HEK293 (cell line): Measurements from ENCODE around the gene GBP6.

Experiments used
- CTCF ChIA-PET: fragments of 350-600 bp; formaldehyde crosslinking; extraction: SDS; loops from one replicate; lab custom pipeline; 2021; ENCODE audit warnings: antibody characterized with exemption; lab: Yijun Ruan, JAX
- POLR2A ChIA-PET: fragments of 300-600 bp; formaldehyde crosslinking; extraction: SDS; loops from one replicate; lab custom pipeline; 2020; ENCODE audit warnings: antibody characterized with exemption, inconsistent platforms; lab: Yijun Ruan, JAX
- H3K27ac ChIP-seq: fragments of 200-500 bp; sonication (Bioruptor generic); 2 replicates; pipeline ENCODE4 v1.5.1; 2014; ENCODE audit warnings: low read depth, low read length, control low read depth, inconsistent platforms; ENCODE audit errors: extremely low read depth
- H3K36me3 ChIP-seq, 2 experiments: fragments of 200-500 bp in 1 of 2; sonication (Bioruptor generic) in 1 of 2; 1 replicate in 1 of 2; 2 replicates in 1 of 2; pipeline ENCODE4 v1.5.1; 2014 to 2017; ENCODE audit warnings: inconsistent platforms in 2 of 2, low read length in 2 of 2; ENCODE audit not compliant: control insufficient read depth in 2 of 2, insufficient read depth in 1 of 2
- H3K4me1 ChIP-seq: fragments of 200-500 bp; sonication (Bioruptor generic); 2 replicates; pipeline ENCODE4 v1.5.1; 2014; ENCODE audit warnings: mild to moderate bottlenecking, low read length, inconsistent platforms; ENCODE audit not compliant: control insufficient read depth, insufficient read depth
- H3K4me3 ChIP-seq: 2 replicates; pipeline ENCODE4 v1.5.1; 2011; ENCODE audit warnings: low read depth, mild to moderate bottlenecking, control low read depth, low read length, moderate library complexity
- H3K9me3 ChIP-seq: fragments of 200-500 bp; sonication (Bioruptor generic); 2 replicates; pipeline ENCODE4 v1.5.1; 2014; ENCODE audit warnings: low read depth, low read length, inconsistent platforms; ENCODE audit not compliant: control insufficient read depth, insufficient read depth
- HIC1 ChIP-seq: fragments of 450-650 bp; formaldehyde crosslinking; IDR thresholded peaks from 2 replicates; pipeline ENCODE4 v1.5.1; 2016; ENCODE audit warnings: missing biosample characterization, missing genetic modification characterization
- INSM2 ChIP-seq: fragments of 450-650 bp; formaldehyde crosslinking; IDR thresholded peaks from 2 replicates; pipeline ENCODE4 v1.5.1; 2016; ENCODE audit warnings: missing biosample characterization, missing genetic modification characterization
- PATZ1 ChIP-seq: fragments of 450-650 bp; formaldehyde crosslinking; IDR thresholded peaks from 2 replicates; pipeline ENCODE4 v1.5.1; 2016; ENCODE audit warnings: missing biosample characterization, missing genetic modification characterization
- SETDB1 ChIP-seq: IDR thresholded peaks from one replicate; pipeline ENCODE4 v1.6.1; 2017; ENCODE audit warnings: mild to moderate bottlenecking, low read length, moderate library complexity, mixed read lengths; ENCODE audit not compliant: insufficient read length
- ZBTB6 ChIP-seq: fragments of 450-650 bp; formaldehyde crosslinking; IDR thresholded peaks from 2 replicates; pipeline ENCODE4 v1.5.1; 2017; ENCODE audit warnings: missing biosample characterization, missing genetic modification characterization
- ZBTB8A ChIP-seq: fragments of 450-650 bp; formaldehyde crosslinking; IDR thresholded peaks from 2 replicates; pipeline ENCODE4 v1.5.1; 2016; ENCODE audit warnings: missing biosample characterization, missing genetic modification characterization
- ZNF112 ChIP-seq: fragments of 450-650 bp; formaldehyde crosslinking; IDR thresholded peaks from 2 replicates; pipeline ENCODE4 v1.5.0; 2017; ENCODE audit warnings: missing biosample characterization, missing genetic modification characterization
- ZNF146 ChIP-seq: fragments of 450-650 bp; formaldehyde crosslinking; IDR thresholded peaks from 2 replicates; pipeline ENCODE4 v1.5.1; 2016; ENCODE audit warnings: missing biosample characterization, missing genetic modification characterization
- ZNF174 ChIP-seq: fragments of 450-650 bp; formaldehyde crosslinking; IDR thresholded peaks from 2 replicates; pipeline ENCODE4 v1.5.0; 2017; ENCODE audit warnings: missing biosample characterization, mild to moderate bottlenecking, missing genetic modification characterization
- ZNF19 ChIP-seq: fragments of 450-650 bp; formaldehyde crosslinking; IDR thresholded peaks from 2 replicates; pipeline ENCODE4; 2016; ENCODE audit warnings: missing biosample characterization, missing genetic modification characterization, low read depth
- ZNF311 ChIP-seq: fragments of 450-650 bp; formaldehyde crosslinking; IDR thresholded peaks from 2 replicates; pipeline ENCODE4 v1.5.1; 2017; ENCODE audit warnings: missing biosample characterization, missing genetic modification characterization, borderline replicate concordance
- ZNF350 ChIP-seq: fragments of 450-650 bp; formaldehyde crosslinking; IDR thresholded peaks from 2 replicates; pipeline ENCODE4 v1.5.0; 2017; ENCODE audit warnings: missing biosample characterization, mild to moderate bottlenecking, missing genetic modification characterization
- ZNF362 ChIP-seq: fragments of 450-650 bp; formaldehyde crosslinking; IDR thresholded peaks from 2 replicates; pipeline ENCODE4 v1.5.1; 2016; ENCODE audit warnings: missing biosample characterization, missing genetic modification characterization
- ZNF423 ChIP-seq: fragments of 450-650 bp; formaldehyde crosslinking; IDR thresholded peaks from 2 replicates; pipeline ENCODE4 v1.5.1; 2016; ENCODE audit warnings: missing biosample characterization, missing genetic modification characterization
- ZNF514 ChIP-seq: fragments of 450-650 bp; formaldehyde crosslinking; IDR thresholded peaks from 2 replicates; pipeline ENCODE4 v1.5.1; 2016; ENCODE audit warnings: missing biosample characterization, missing genetic modification characterization
- ZNF521 ChIP-seq: fragments of 450-650 bp; formaldehyde crosslinking; IDR thresholded peaks from 2 replicates; pipeline ENCODE4 v1.5.1; 2017; ENCODE audit warnings: missing biosample characterization, mild to moderate bottlenecking, missing genetic modification characterization
- ZNF623 ChIP-seq: fragments of 450-650 bp; formaldehyde crosslinking; IDR thresholded peaks from 2 replicates; pipeline ENCODE4 v1.5.1; 2016; ENCODE audit warnings: missing biosample characterization, missing genetic modification characterization
- ZNF707 ChIP-seq: fragments of 450-650 bp; formaldehyde crosslinking; IDR thresholded peaks from 2 replicates; pipeline ENCODE4 v1.5.1; 2016; ENCODE audit warnings: missing biosample characterization, missing genetic modification characterization
- ZNF747 ChIP-seq: fragments of 450-650 bp; formaldehyde crosslinking; IDR thresholded peaks from 2 replicates; pipeline ENCODE4 v1.5.1; 2016; ENCODE audit warnings: missing biosample characterization, missing genetic modification characterization
- ZNF76 ChIP-seq: fragments of 450-650 bp; formaldehyde crosslinking; IDR thresholded peaks from 2 replicates; pipeline ENCODE4; 2016; ENCODE audit warnings: low read depth, missing biosample characterization, missing genetic modification characterization, borderline replicate concordance
- ZSCAN16 ChIP-seq: fragments of 450-650 bp; formaldehyde crosslinking; IDR thresholded peaks from 2 replicates; pipeline ENCODE4 v1.5.1; 2016; ENCODE audit warnings: missing biosample characterization, missing genetic modification characterization
- TF ChIP-seq, protein P1 (sequence below): fragments of 450-650 bp; formaldehyde crosslinking; IDR thresholded peaks from 2 replicates; pipeline ENCODE4 v1.5.1; 2016; ENCODE audit warnings: missing biosample characterization, missing genetic modification characterization

The GBP6 gene

DNA sequence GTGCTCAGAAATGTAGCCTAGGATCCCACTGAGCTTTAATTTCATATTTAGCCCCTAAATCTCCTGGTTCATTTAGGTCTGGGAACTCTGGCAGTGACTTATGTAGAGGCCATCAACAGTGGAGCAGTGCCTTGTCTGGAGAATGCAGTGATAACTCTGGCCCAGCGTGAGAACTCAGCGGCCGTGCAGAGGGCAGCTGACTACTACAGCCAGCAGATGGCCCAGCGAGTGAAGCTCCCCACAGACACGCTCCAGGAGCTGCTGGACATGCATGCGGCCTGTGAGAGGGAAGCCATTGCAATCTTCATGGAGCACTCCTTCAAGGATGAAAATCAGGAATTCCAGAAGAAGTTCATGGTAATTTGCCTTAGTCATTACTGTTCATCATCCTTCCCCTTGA lies 17.8 kb downstream of the GBP6 start:
- Histone ChIP-seq H3K36me3 (no peaks in the 10 kb centered on the region), H3K4me1 (no peaks in the 10 kb centered on the region), H3K27ac (no peak overlapping the region), H3K9me3 (no peaks in the 10 kb centered on the region), H3K4me3 (no peak overlapping the region)
- TF ChIP-seq, protein P1, sequence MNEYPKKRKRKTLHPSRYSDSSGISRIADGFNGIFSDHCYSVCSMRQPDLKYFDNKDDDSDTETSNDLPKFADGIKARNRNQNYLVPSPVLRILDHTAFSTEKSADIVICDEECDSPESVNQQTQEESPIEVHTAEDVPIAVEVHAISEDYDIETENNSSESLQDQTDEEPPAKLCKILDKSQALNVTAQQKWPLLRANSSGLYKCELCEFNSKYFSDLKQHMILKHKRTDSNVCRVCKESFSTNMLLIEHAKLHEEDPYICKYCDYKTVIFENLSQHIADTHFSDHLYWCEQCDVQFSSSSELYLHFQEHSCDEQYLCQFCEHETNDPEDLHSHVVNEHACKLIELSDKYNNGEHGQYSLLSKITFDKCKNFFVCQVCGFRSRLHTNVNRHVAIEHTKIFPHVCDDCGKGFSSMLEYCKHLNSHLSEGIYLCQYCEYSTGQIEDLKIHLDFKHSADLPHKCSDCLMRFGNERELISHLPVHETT = no peak
- no peak for TF ChIP-seq ZNF112 (tag by site-specific recombination)
- CTCF ChIA-PET = no interaction called here
- POLR2A ChIA-PET = no interaction called here

DNA sequence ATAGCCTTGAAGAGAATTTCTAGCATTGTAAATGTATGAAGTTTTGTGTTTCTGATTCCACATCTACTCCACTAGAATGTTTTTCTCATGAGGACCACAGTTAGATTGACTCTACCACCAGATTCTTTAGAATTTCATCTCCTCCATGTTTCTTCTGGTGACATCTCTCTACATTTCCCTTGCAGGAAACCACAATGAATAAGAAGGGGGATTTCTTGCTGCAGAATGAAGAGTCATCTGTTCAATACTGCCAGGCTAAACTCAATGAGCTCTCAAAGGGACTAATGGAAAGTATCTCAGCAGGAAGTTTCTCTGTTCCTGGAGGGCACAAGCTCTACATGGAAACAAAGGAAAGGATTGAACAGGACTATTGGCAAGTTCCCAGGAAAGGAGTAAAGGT lies 18.6 kb downstream of the GBP6 start:
- CTCF ChIA-PET = no interaction called here
- no peak overlapping the region for H3K4me3 ChIP-seq
- no peaks in the 10 kb centered on the region for H3K36me3 ChIP-seq
- TF ChIP-seq SETDB1 (no peak), ZBTB8A (tag by site-specific recombination) (no peak), ZBTB6 (no peak), INSM2 (tag by site-specific recombination) (no peak), ZNF514 (tag by site-specific recombination) (no peak), ZNF76 (tag by site-specific recombination) (no peak), HIC1 (tag by site-specific recombination) (no peak)
- TF ChIP-seq, protein P1 = no peak
- POLR2A ChIA-PET = no interaction called here
- no peaks in the 10 kb centered on the region for H3K9me3 ChIP-seq
- H3K4me1 ChIP-seq = no peaks in the 10 kb centered on the region
- no peak overlapping the region for H3K27ac ChIP-seq

GRCh38 chr1:89383185-89383584 lies 19.3 kb downstream of the GBP6 start:
- no peaks in the 10 kb centered on the region for H3K36me3 ChIP-seq
- no peak overlapping the region for H3K4me3 ChIP-seq
- H3K4me1 ChIP-seq = no peaks in the 10 kb centered on the region
- ChIA-PET POLR2A (no interaction called here), CTCF (interaction anchor here (0.6 kb wide), 1 partner anchor 697 kb away, joined by 3 read pairs; no protein-coding TSS in a partner anchor)
- no peak overlapping the region for H3K27ac ChIP-seq
- H3K9me3 ChIP-seq = no peaks in the 10 kb centered on the region
- no peak for TF ChIP-seq ZNF623 (tag by site-specific recombination)
- TF ChIP-seq ZNF747 (tag by site-specific recombination) = no peak
- TF ChIP-seq ZNF707 (tag by site-specific recombination) = no peak
- no peak for TF ChIP-seq ZNF423 (tag by site-specific recombination)
- no peak for TF ChIP-seq ZNF350
- no peak for TF ChIP-seq ZNF19 (tag by site-specific recombination)
- no peak for TF ChIP-seq ZSCAN16 (tag by site-specific recombination)
- TF ChIP-seq ZNF362 = no peak
- TF ChIP-seq ZNF311 (tag by site-specific recombination) = no peak
- no peak for TF ChIP-seq PATZ1 (tag by site-specific recombination)
- TF ChIP-seq ZNF521 = no peak
- TF ChIP-seq ZNF146 (tag by site-specific recombination) = no peak
- TF ChIP-seq ZNF174 (tag by site-specific recombination) = no peak
